NB4 (cell line): ENCODE data around the gene GATA5.

Source experiments
- POLR2A ChIP-seq: IDR thresholded peaks from 2 replicates; pipeline ENCODE4 v1.6.1; 2011; ENCODE audit warnings: mild to moderate bottlenecking; ENCODE audit not compliant: insufficient read length; ENCODE audit errors: extremely low read depth
- TF ChIP-seq, protein P1 (sequence below): IDR thresholded peaks from one replicate; pipeline ENCODE4 v1.5.1; 2012; ENCODE audit warnings: low read depth, low read length
- TF ChIP-seq, protein P2 (sequence below): IDR thresholded peaks from 2 replicates; pipeline ENCODE4 v1.6.1; 2011; ENCODE audit warnings: low read depth, low read length

DNA sequence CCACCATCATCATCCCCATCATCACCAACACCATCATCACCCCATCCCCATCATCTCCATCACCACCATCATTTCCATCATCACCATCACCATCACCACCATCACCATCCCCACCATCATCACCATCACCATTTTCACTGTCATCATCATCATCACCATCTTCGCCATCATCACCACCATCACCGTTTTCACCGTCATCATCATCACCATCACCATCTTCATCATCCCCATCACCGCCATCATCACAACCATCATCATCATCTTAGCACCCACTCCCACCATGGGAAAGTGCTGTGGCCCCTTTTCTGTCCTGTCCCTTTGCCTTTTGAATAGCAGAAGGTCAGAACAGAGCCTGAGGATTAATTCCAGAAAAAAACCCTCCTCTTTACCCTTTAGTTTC lies 28.5 kb upstream of the GATA5 start:
- TF ChIP-seq, protein P1, sequence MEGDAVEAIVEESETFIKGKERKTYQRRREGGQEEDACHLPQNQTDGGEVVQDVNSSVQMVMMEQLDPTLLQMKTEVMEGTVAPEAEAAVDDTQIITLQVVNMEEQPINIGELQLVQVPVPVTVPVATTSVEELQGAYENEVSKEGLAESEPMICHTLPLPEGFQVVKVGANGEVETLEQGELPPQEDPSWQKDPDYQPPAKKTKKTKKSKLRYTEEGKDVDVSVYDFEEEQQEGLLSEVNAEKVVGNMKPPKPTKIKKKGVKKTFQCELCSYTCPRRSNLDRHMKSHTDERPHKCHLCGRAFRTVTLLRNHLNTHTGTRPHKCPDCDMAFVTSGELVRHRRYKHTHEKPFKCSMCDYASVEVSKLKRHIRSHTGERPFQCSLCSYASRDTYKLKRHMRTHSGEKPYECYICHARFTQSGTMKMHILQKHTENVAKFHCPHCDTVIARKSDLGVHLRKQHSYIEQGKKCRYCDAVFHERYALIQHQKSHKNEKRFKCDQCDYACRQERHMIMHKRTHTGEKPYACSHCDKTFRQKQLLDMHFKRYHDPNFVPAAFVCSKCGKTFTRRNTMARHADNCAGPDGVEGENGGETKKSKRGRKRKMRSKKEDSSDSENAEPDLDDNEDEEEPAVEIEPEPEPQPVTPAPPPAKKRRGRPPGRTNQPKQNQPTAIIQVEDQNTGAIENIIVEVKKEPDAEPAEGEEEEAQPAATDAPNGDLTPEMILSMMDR = no peak
- no peak for TF ChIP-seq POLR2A
- TF ChIP-seq, protein P2, sequence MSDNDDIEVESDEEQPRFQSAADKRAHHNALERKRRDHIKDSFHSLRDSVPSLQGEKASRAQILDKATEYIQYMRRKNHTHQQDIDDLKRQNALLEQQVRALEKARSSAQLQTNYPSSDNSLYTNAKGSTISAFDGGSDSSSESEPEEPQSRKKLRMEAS = no peak
